ENCODE data around the gene HPS4.
"Not testable (repeated sequence)": the region's sequence is repeated elsewhere in the genome, so short reads cannot be mapped to it uniquely, and the experiment has no call there.

HPS4 gene

GRCh38 chr22:26414347-26414746 is 69.2 kb downstream of the HPS4 start:
- TF ChIP-seq CTCF (conservative IDR thresholded peaks at IDR 0.05; ENCODE audit: low read depth, low read length) = no peak
- DNase-seq (ENCODE audit: low read depth) = no peak
- H3K4me3 ChIP-seq (ENCODE audit: low read length) = no peak overlapping the region

DNA sequence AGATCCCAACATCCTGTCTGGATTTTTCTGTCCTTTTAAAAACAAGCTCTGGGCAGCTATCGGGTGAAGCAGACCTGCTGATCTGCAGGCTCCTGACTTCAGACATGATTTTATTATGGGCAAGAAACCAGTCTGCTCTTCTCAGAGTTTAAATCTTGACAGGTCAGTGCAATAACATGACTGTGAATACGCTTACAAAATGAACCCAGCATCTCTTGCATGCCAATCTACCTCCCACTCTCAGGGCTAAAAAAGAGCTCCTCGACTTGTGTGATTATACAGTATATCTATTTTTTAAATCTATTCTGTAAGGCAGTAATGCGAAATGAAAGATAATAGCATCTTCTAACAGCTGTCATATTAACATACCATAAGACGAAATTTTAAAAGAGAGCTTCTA is 73.2 kb downstream of the HPS4 start:
- no peak for TF ChIP-seq CTCF (conservative IDR thresholded peaks at IDR 0.05; ENCODE audit: low read depth, low read length)
- no peak overlapping the region for H3K4me3 ChIP-seq (ENCODE audit: low read length)
- no peak for DNase-seq (ENCODE audit: low read depth)

DNA sequence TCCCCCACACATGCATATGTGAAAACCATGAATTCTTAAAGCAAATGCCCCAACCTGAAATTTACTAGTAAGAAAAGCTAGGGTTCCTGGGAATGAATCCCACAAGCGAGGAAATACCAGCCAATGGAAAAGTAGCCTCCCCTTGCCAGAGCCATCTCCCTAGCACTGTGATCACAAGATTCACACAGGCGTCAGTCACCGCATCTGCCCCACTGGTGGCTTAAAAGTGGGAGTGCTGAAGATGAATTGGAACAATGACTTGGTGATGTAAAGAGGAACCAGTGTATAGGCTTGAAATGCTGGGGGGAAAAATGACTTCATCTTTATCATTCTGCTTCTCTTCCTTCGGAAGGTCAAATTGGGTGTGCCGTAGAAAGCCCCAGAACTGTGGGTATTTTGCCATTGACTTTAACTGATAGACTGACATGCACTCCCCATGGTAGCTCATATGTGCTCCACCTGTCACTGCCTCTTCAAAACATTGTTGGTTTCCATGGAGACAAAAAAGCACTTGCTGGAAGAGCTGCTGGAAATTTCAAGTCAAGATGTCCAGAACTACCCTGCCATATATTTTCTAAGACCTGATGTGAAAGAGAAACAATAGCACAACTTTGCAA is 73.8 kb downstream of the HPS4 start:
- DNase-seq (ENCODE audit: low read depth) = no peak
- no peak for TF ChIP-seq CTCF (conservative IDR thresholded peaks at IDR 0.05; ENCODE audit: low read depth, low read length)
- no peak overlapping the region for H3K4me3 ChIP-seq (ENCODE audit: low read length)

GRCh38 chr22:26408562-26409220 is 74.9 kb downstream of the HPS4 start:
- not testable (repeated sequence) for H3K4me3 ChIP-seq (ENCODE audit: low read length); DNase-seq (ENCODE audit: low read depth)

DNA sequence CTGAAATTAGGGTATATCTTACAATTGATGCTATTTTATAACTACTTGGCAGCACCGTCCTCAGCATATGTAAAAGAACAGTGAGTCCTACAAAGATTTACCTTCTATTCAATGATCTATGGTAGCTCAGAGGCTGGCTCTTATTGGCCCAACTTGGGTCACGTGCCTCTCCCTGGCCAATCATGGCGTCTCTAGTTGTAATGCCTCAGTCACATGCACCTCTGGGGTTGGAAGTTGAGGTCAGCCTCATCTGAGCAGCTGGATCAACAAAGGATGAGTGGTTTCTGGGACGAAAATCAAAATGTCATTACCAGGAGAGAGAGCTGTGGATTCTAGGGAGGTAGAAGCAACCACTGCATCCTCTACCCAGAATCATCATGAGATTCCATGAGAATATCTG is 77.5 kb downstream of the HPS4 start:
- no peak for DNase-seq (ENCODE audit: low read depth)
- H3K4me3 ChIP-seq (ENCODE audit: low read length) = no peak overlapping the region
- no peak for TF ChIP-seq CTCF (conservative IDR thresholded peaks at IDR 0.05; ENCODE audit: low read depth, low read length)

DNA sequence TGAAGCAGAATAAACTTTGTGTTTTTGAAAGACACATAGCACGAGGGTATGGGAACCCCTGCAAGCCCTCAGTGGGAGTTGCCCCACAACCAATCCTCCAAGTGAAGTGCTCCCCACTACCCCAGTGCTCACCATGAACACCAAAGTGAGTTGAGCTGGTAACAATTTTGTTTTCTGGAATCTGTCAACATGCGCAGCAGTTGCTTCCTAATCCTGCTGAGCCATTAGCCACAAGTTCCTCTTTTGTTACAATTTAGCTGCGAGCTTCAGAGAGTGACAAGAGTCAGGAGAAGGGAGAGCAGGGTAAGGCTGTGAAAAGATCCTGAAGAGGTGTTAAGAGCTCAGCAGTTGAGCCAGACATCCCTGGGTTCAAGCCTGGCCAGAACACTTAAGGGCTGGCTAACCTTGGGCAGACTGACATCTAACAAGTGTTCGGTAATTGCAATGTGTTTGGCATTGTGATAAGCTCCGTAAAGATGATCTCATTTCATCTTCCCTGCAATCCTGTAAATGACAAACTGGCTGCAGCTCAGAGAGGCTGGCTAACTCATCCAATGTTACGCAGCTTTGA is 78.6 kb downstream of the HPS4 start:
- no peak overlapping the region for H3K4me3 ChIP-seq (ENCODE audit: low read length)
- no peak for DNase-seq (ENCODE audit: low read depth)
- TF ChIP-seq CTCF (conservative IDR thresholded peaks at IDR 0.05; ENCODE audit: low read depth, low read length) = no peak

DNA sequence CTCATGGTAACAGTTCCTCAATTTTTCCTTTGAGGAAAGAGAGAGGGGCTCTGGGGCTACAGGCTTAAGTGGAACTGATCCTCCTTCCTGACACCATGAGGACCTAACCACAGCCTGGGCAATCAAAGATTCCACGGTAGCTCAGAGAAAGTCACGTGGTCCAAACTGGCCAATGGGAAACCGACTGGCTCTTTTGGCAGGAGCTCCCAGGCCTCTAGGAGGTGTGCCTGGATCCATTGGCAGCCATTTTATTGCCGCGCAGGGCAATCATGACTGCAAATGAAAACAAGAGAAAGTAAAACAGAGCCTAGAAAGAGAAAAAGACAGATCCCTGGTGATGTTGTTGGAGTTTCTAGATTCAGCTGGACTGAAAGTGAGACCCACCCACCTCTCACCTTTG is 81.9 kb downstream of the HPS4 start:
- no peak for TF ChIP-seq CTCF (conservative IDR thresholded peaks at IDR 0.05; ENCODE audit: low read depth, low read length)
- H3K4me3 ChIP-seq (ENCODE audit: low read length) = no peak overlapping the region
- DNase-seq (ENCODE audit: low read depth) = no peak
